HG03097 (cell line): ENCODE results near the gene NPIPB6.

ENCODE experiments used
- ATAC-seq: cut with Tn5 transposase; IDR thresholded peaks from one replicate; pipeline ENCODE4 v1.9.1; 2021; ENCODE audit not compliant: unreplicated experiment, low FRiP score

The NPIPB6 gene

GRCh38 chr16:28300327-28300726 lies 63.0 kb downstream of the NPIPB6 start:
- ATAC-seq: no peak

DNA sequence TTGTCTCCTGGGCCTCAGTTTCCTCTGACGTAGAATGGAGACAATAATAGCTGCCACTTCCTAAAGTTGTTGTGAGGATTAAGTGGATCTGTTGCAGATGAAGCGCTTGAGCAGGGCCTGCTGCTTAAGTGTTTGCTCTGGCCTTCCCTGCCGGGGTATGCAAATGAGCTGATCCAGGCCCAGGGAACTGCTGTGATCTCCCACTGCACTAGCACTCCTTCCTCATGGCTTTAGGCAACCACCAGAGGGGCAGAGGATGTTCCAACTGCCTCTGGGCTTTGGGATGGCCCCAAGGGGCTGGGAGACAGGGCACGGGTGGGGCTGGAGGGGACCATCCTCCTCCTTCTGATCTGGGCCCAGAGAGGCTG lies 64.8 kb downstream of the NPIPB6 start:
- no peak for ATAC-seq

- ATAC-seq: no peak
These were observed 65.4 kb downstream of the NPIPB6 start for GRCh38 chr16:28297784-28298510.

DNA sequence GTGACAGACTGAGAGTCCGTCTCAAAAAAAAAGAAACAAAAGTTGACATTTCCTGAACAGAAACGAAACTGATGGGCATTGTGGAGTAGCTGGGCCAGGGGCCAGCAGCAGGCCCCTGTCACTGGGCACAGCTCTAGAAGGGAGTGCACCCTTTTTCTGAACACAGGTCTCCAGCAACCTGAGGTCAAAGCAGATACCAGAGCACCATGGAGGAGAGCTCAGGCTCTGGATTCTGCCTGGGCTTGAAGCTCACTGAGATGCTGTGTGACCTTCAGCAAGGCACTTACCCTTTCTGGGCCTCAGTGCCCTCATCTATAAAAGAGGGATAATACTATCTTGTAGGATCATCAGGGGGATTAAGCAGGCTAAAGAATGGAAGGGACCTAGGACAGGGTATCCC lies 66.0 kb downstream of the NPIPB6 start:
- no peak for ATAC-seq

GRCh38 chr16:28295276-28295675 lies 68.0 kb downstream of the NPIPB6 start:
- ATAC-seq: no peak

- no peak for ATAC-seq
These were observed 69.1 kb downstream of the NPIPB6 start for GRCh38 chr16:28294201-28294600.

DNA sequence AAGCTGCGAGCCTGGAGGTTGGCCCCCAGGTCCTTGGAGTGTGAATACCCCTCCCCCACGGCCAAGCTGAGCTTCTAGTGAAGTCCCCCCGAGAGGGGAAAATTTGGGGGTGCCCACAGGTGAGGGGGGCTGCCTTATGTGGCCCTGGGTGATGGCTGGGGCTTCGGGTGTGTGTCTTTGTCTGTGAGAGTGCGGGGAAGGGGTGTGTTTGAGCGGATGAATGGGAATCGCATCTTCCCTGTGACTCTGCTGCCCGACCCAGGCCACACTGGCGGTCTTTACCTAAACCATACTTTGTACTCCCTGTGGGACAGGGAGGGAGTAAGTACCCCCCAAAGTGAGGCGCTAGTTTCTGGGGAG lies 69.7 kb downstream of the NPIPB6 start:
- ATAC-seq: no peak

- ATAC-seq: no peak
These were observed 70.3 kb downstream of the NPIPB6 start for GRCh38 chr16:28292731-28293600.
